Measurements from ENCODE around the gene SPRR2B.
"Not testable (repeated sequence)": the region's sequence is repeated elsewhere in the genome, so short reads cannot be mapped to it uniquely, and the experiment has no call there.

GRCh38 chr1:153056111-153056510, 15.3 kb downstream of the SPRR2B start:
- not testable (repeated sequence) for TF ChIP-seq CTCF (IDR thresholded peaks at IDR 0.05); POLR2AphosphoS5 (IDR thresholded peaks at IDR 0.05; ENCODE audit: low read depth, low read length)
